H1 (cell line): ENCODE results near the gene VAV2. TPM values are rescaled to one million over a fixed set of nuclear protein-coding genes. Genes with fewer than 3 reads are reported as not detected.
A peak's percentile ranks its signal among the peaks of the same experiment; 100 is the strongest.

Experiments
- CTCF ChIA-PET: fragments of 300-600 bp; sonication (Branson Sonifier 250); formaldehyde crosslinking; loops from one replicate; lab custom pipeline; 2021; ENCODE audit not compliant: partially characterized antibody; lab: Charles Lee
- POLR2A ChIA-PET: fragments of 300-600 bp; sonication (Branson Sonifier 250); formaldehyde crosslinking; loops from one replicate; lab custom pipeline; 2021; ENCODE audit warnings: inconsistent platforms; ENCODE audit not compliant: partially characterized antibody; lab: Charles Lee
- DNase-seq, 2 experiments: peaks; one replicate each; pipeline versions ENCODE4 v3.0.0 to v3.0.0-alpha.2; 2010 to 2022; ENCODE audit warnings: low spot score in 2 of 2, low read depth in 1 of 2, mixed read lengths in 1 of 2
- FAIRE-seq: peaks from 2 replicates; lab custom pipeline; 2011; peaks lifted over from hg19 to GRCh38; lab: Jason Lieb, UNC
- H2AFZ ChIP-seq: 2 replicates; pipeline ENCODE4 v1.8.1; 2012; ENCODE audit warnings: low read length, inconsistent platforms
- H2AK5ac ChIP-seq: 2 replicates; pipeline ENCODE4 v1.6.1; 2013; ENCODE audit warnings: low read depth, low read length
- H2BK120ac ChIP-seq: replicated peaks from 2 replicates; pipeline ENCODE3; 2013; ENCODE audit warnings: low read depth, low read length, inconsistent platforms
- H2BK12ac ChIP-seq: 2 replicates; pipeline ENCODE4 v1.6.1; 2013; ENCODE audit warnings: low read depth, low read length
- H2BK15ac ChIP-seq: 2 replicates; pipeline ENCODE4 v1.6.1; 2013; ENCODE audit warnings: low read length
- H2BK20ac ChIP-seq: 2 replicates; pipeline ENCODE4 v1.6.1; 2013; ENCODE audit warnings: low read length
- H2BK5ac ChIP-seq: 2 replicates; pipeline ENCODE4 v1.6.1; 2013; ENCODE audit warnings: low read depth, low read length
- H3K14ac ChIP-seq: 2 replicates; pipeline ENCODE4 v1.6.1; 2013; ENCODE audit warnings: inconsistent platforms; ENCODE audit not compliant: insufficient read length
- H3K18ac ChIP-seq: 2 replicates; pipeline ENCODE4 v1.6.1; 2013; ENCODE audit warnings: low read length; ENCODE audit errors: extremely low read depth
- H3K23ac ChIP-seq: 2 replicates; pipeline ENCODE4 v1.6.1; 2013; ENCODE audit warnings: inconsistent platforms; ENCODE audit not compliant: insufficient read length
- H3K23me2 ChIP-seq: 2 replicates; pipeline ENCODE4 v1.6.1; 2013; ENCODE audit warnings: low read depth, low read length
- H3K27ac ChIP-seq: 2 replicates; pipeline ENCODE4 v1.6.1; 2011; ENCODE audit warnings: low read depth, low read length, inconsistent platforms
- H3K27me3 ChIP-seq, 4 experiments: replicated peaks in 1 of 4; 1 replicate in 1 of 4; 2 replicates in 3 of 4; pipeline versions ENCODE4 v1.6.1 to v1.8.1; 2011 to 2013; ENCODE audit warnings: low read length in 3 of 4, mild to moderate bottlenecking in 3 of 4, inconsistent platforms in 2 of 4, mixed read lengths in 2 of 4, moderate library complexity in 1 of 4; ENCODE audit not compliant: control insufficient read depth in 3 of 4, insufficient read depth in 3 of 4; ENCODE audit errors: extremely low read depth in 1 of 4
- H3K36me3 ChIP-seq, 4 experiments: 2 replicates each; pipeline versions ENCODE4 v1.6.1 to v1.8.1; 2011 to 2013; ENCODE audit warnings: mild to moderate bottlenecking in 4 of 4, low read length in 3 of 4, moderate library complexity in 2 of 4, control low read depth in 1 of 4, inconsistent platforms in 1 of 4; ENCODE audit not compliant: insufficient read depth in 4 of 4, control insufficient read depth in 2 of 4
- H3K4ac ChIP-seq: replicated peaks from 2 replicates; pipeline ENCODE3; 2013; ENCODE audit warnings: low read length, low read depth, mixed read lengths, inconsistent platforms; ENCODE audit not compliant: insufficient read length
- H3K4me1 ChIP-seq, 4 experiments: replicated peaks in 1 of 4; 1 replicate in 1 of 4; 2 replicates in 3 of 4; pipeline versions ENCODE4 v1.6.1 to v1.8.1; 2011 to 2013; ENCODE audit warnings: low read length in 3 of 4, inconsistent platforms in 2 of 4, mixed read lengths in 1 of 4; ENCODE audit not compliant: insufficient read depth in 4 of 4, control insufficient read depth in 3 of 4
- H3K4me2 ChIP-seq, 2 experiments: 2 replicates each; pipeline versions ENCODE4 v1.6.1 to v1.8.1; 2011 to 2013; ENCODE audit warnings: low read depth in 2 of 2, low read length in 2 of 2, control low read depth in 1 of 2, inconsistent platforms in 1 of 2, mild to moderate bottlenecking in 1 of 2; ENCODE audit not compliant: insufficient read depth in 1 of 2
- H3K4me3 ChIP-seq, 4 experiments: fragments of 200-600, 300-600 bp in 1 of 4; sonication (generic), shearing (Covaris generic), sonication (Bioruptor Twin) in 1 of 4; 2 replicates each; pipeline versions ENCODE4 v1.5.1 to v1.8.1; 2011 to 2016; ENCODE audit warnings: low read length in 4 of 4, low read depth in 3 of 4, control low read depth in 2 of 4, inconsistent platforms in 2 of 4, mild to moderate bottlenecking in 2 of 4, mixed read lengths in 1 of 4, moderate library complexity in 1 of 4; ENCODE audit not compliant: insufficient read depth in 2 of 4; ENCODE audit errors: extremely low read depth in 1 of 4
- H3K56ac ChIP-seq: replicated peaks from 2 replicates; pipeline ENCODE3; 2013; ENCODE audit warnings: low read depth, mild to moderate bottlenecking, mixed read lengths, low read length, inconsistent platforms; ENCODE audit not compliant: insufficient read length
- H3K79me1 ChIP-seq: 2 replicates; pipeline ENCODE4 v1.6.1; 2013; ENCODE audit warnings: low read depth, low read length, control low read depth
- H3K79me2 ChIP-seq, 2 experiments: 2 replicates each; pipeline versions ENCODE4 v1.6.1 to v1.8.1; 2012 to 2013; ENCODE audit warnings: low read length in 2 of 2, mild to moderate bottlenecking in 2 of 2, inconsistent platforms in 1 of 2; ENCODE audit not compliant: insufficient read depth in 2 of 2, control insufficient read depth in 1 of 2
- H3K9ac ChIP-seq, 4 experiments: replicated peaks in 1 of 4; 1 replicate in 1 of 4; 2 replicates in 3 of 4; pipeline versions ENCODE4 v1.6.1 to v1.8.1; 2011 to 2013; ENCODE audit warnings: low read depth in 3 of 4, low read length in 3 of 4, control low read depth in 2 of 4, mild to moderate bottlenecking in 2 of 4, moderate library complexity in 2 of 4, inconsistent platforms in 1 of 4; ENCODE audit errors: extremely low read depth in 1 of 4
- H3K9me3 ChIP-seq, 2 experiments: 2 replicates each; pipeline versions ENCODE4 v1.6.1 to v1.8.1; 2012 to 2013; ENCODE audit warnings: mild to moderate bottlenecking in 2 of 2, moderate library complexity in 2 of 2, control low read depth in 1 of 2, inconsistent platforms in 1 of 2, low read depth in 1 of 2, low read length in 1 of 2, mixed read lengths in 1 of 2; ENCODE audit not compliant: insufficient read depth in 2 of 2
- H4K20me1 ChIP-seq, 2 experiments: replicated peaks in 1 of 2; 2 replicates each; pipeline versions ENCODE3 to v1.8.1; 2011 to 2013; ENCODE audit warnings: inconsistent platforms in 2 of 2, low read length in 2 of 2, mild to moderate bottlenecking in 1 of 2; ENCODE audit not compliant: insufficient read depth in 2 of 2, control insufficient read depth in 1 of 2
- H4K5ac ChIP-seq: 2 replicates; pipeline ENCODE4 v1.6.1; 2013; ENCODE audit warnings: low read length, low read depth, mixed read lengths, inconsistent platforms; ENCODE audit not compliant: insufficient read length
- H4K8ac ChIP-seq: 2 replicates; pipeline ENCODE4 v1.8.0; 2013; ENCODE audit warnings: mild to moderate bottlenecking, moderate library complexity, low read length, inconsistent platforms; ENCODE audit not compliant: insufficient read depth; ENCODE audit errors: extremely low read depth
- H4K91ac ChIP-seq: replicated peaks from 2 replicates; pipeline ENCODE3; 2013; ENCODE audit warnings: low read length, mixed read lengths, inconsistent platforms; ENCODE audit not compliant: insufficient read length
- EZH2 ChIP-seq: fragments of 200-600 bp; sonication (generic); IDR thresholded peaks from 2 replicates; pipeline ENCODE4 v1.7.1; 2012; ENCODE audit warnings: low read depth, mild to moderate bottlenecking, moderate library complexity, low read length, inconsistent platforms; ENCODE audit not compliant: severe bottlenecking
- FOSL1 ChIP-seq: IDR thresholded peaks from 2 replicates; pipeline ENCODE4 v1.6.1; 2011; ENCODE audit warnings: mild to moderate bottlenecking, low read depth, low read length, moderate library complexity; ENCODE audit not compliant: insufficient read depth
- HDAC2 ChIP-seq, 2 experiments: fragments of 300-600 bp in 1 of 2; sonication (generic) in 1 of 2; IDR thresholded peaks; 2 replicates each; pipeline ENCODE4 v1.6.1; 2011 to 2012; ENCODE audit warnings: low read depth in 2 of 2, low read length in 2 of 2, mild to moderate bottlenecking in 2 of 2, moderate library complexity in 2 of 2, borderline replicate concordance in 1 of 2, inconsistent platforms in 1 of 2
- RBBP5 ChIP-seq: IDR thresholded peaks from 2 replicates; pipeline ENCODE4 v1.7.1; 2012; ENCODE audit warnings: low read depth, mild to moderate bottlenecking, inconsistent platforms, low read length, moderate library complexity, borderline replicate concordance
- RNF2 ChIP-seq: fragments of 200-900, 300-1000 bp; sonication (generic); IDR thresholded peaks from 2 replicates; pipeline ENCODE4 v1.7.1; 2016; ENCODE audit warnings: borderline replicate concordance, low read depth, mild to moderate bottlenecking, antibody characterized with exemption, low read length; ENCODE audit not compliant: poor library complexity, severe bottlenecking; ENCODE audit errors: missing control alignments
- SP4 ChIP-seq: IDR thresholded peaks from 2 replicates; pipeline ENCODE4 v1.6.1; 2012; ENCODE audit warnings: low read length, inconsistent platforms
- SUZ12 ChIP-seq: fragments of 200-600 bp; sonication (generic); IDR thresholded peaks from 2 replicates; pipeline ENCODE4 v1.6.1; 2012; ENCODE audit warnings: mild to moderate bottlenecking, inconsistent platforms, low read length, moderate library complexity, mixed read lengths
- WGBS, 2 experiments: shearing (Covaris generic) in 1 of 2; methylation state at CpG; one replicate each; pipeline versions ENCODE4 v1.1.6 to v1.1.7; 2013 to 2015; ENCODE audit warnings: low lambda C conversion rate in 2 of 2, mixed read lengths in 2 of 2, inconsistent platforms in 1 of 2, low coverage in 1 of 2, missing lambda C conversion rate in 1 of 2; ENCODE audit not compliant: insufficient replicate concordance in 2 of 2, insufficient coverage in 1 of 2, insufficient read length in 1 of 2; ENCODE audit errors: extremely low coverage in 1 of 2, missing lambda C conversion rate in 1 of 2; 5-methylcytosine and 5-hydroxymethylcytosine counted together
- polyA plus RNA-seq, 7 experiments: library from polyadenylated mRNA; depleted of rRNA in 3 of 7; stranded (reverse) in 5 of 7; unstranded in 2 of 7; fragments of >200 nt in 5 of 7; fragments of 200-250 nt in 2 of 7; gene quantifications; 1 replicate in 5 of 7; 2 replicates in 1 of 7; 4 replicates in 1 of 7; pipeline versions ENCODE4 v1.2.1 to v1.2.3, GENCODE V29; 2011 to 2013; ENCODE audit warnings: missing spikeins in 2 of 7, mixed read lengths in 2 of 7
- total RNA-seq: library from RNA; stranded (reverse); fragmentation: NEBNext Ultra II Directional; extraction: Animal tissue kit (Norgen Biotek cat#: 25700); gene quantifications from 2 replicates; pipeline ENCODE4 v1.2.1, GENCODE V29; 2021
- TF ChIP-seq, protein P1 (sequence below): IDR thresholded peaks from 2 replicates; pipeline ENCODE4 v1.6.1; 2012; ENCODE audit warnings: inconsistent platforms
- TF ChIP-seq, protein P2 (sequence below): IDR thresholded peaks from 2 replicates; pipeline ENCODE4 v1.6.1; 2011; ENCODE audit warnings: low read depth, mild to moderate bottlenecking, low read length; ENCODE audit not compliant: insufficient read depth

The VAV2 gene
- total and polyA plus RNA-seq, 2 of the 8 experiments (the other 6 are each of a cell fraction or from before 2014, with no cell fraction given), result 13.6 to 37.6 TPM

DNA sequence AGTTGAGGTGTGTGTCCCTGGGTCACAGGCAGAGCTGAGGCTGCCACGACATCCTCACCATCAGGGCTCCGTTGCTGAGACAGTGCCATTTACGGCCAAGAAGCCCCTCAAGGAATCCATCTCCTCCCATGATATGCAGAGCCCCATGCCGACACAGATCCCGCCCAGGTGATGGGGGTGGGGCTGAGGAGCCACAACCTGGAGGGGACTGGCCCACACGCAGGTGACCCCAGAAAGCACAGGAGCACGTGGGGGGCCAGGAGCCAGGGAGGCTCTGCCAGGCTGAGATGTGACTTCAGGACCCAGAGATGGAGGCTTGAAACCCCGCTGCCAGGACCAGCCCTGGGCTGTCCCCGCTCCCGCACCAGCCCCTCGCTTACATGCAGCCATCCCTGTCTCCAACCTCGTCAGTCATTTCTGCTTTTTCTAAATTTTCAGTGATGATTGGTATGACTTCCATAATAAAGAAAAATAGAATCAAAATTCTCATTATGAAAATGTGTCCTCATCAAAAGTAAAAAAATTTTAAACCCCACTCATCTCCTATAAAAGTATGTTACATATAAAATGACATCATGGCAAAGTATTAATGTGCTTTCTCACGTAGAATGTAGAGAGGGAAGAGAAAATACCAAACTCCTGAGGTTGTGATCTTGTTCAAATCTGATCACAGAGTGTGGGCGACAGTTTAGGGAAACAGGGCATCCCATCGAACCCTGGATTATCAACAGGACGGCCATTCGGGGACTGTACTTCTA is 155.9 kb downstream of the VAV2 start:
- Histone ChIP-seq H3K56ac (no peak overlapping the region), H3K18ac (no peak overlapping the region), H3K23ac (no peak overlapping the region), H3K23me2 (peaks cover 8% of the 10 kb centered on the region; the same call in 1 of the 2 replicates), H3K4ac (no peak overlapping the region), H4K5ac (no peak overlapping the region), H2BK15ac (no peak overlapping the region), H3K9ac (peak overlapping the region in 1 of 4 experiments; percentile 6; a peak in 1 of 7 replicates), H4K91ac (no peak overlapping the region), H3K4me3 (no peak overlapping the region), H2BK120ac (no peak overlapping the region), H2BK20ac (no peak overlapping the region; the same call in 1 of the 2 replicates), H3K36me3 (no peaks in the 10 kb centered on the region; a peak in 1 of 8 replicates), H3K4me1 (peaks cover 0 to 29% (median 14%) of the 10 kb centered on the region in 4 experiments; a peak in 6 of 7 replicates), H2AK5ac (no peak overlapping the region), H3K9me3 (no peaks in the 10 kb centered on the region), H4K20me1 (peaks cover 2 to 8% of the 10 kb centered on the region in 2 experiments), H3K14ac (no peak overlapping the region), H2BK5ac (peak overlapping the region; percentile 2; the same call in 1 of the 2 replicates), H3K79me1 (peaks cover 9% of the 10 kb centered on the region), H2BK12ac (no peak overlapping the region), H3K79me2 (peaks cover 0 to 6% of the 10 kb centered on the region in 2 experiments; a peak in 1 of 4 replicates), H3K4me2 (no peak overlapping the region), H2AFZ (no peak overlapping the region), H3K27me3 (no peaks in the 10 kb centered on the region), H4K8ac (0 out of 2 replicates have a peak overlapping the region, but pooled peaks have one; percentile 1), H3K27ac (no peak overlapping the region)
- POLR2A ChIA-PET, result interaction anchor here (1.4 kb wide), 1 partner anchor 10 kb away, joined by 6 read pairs; no protein-coding TSS in a partner anchor
- CTCF ChIA-PET, result interaction anchor here (0.9 to 3.4 kb wide), 6 partner anchors 11 to 157 kb away, joined by 3 to 12 read pairs (median 4); no protein-coding TSS in a partner anchor
- FAIRE-seq (no peak), DNase-seq (no peak)
- WGBS, 2 experiments, result 87% methylated on average over 17 of the region's 17 CpGs; no CpG with 5 or more reads in 1 of the 2 experiments
- no peak for TF ChIP-seq HDAC2 (IDR thresholded peaks at IDR 0.05; ENCODE audit: borderline replicate concordance in 1 of 2, low read depth in 2 of 2, low read length in 2 of 2)
- TF ChIP-seq, protein P1, sequence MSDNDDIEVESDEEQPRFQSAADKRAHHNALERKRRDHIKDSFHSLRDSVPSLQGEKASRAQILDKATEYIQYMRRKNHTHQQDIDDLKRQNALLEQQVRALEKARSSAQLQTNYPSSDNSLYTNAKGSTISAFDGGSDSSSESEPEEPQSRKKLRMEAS, result no peak
- TF ChIP-seq SUZ12, result no peak
- TF ChIP-seq SP4, result no peak
- no peak for TF ChIP-seq FOSL1
- TF ChIP-seq RNF2, result no peak
- TF ChIP-seq RBBP5, result no peak
- TF ChIP-seq, protein P2, sequence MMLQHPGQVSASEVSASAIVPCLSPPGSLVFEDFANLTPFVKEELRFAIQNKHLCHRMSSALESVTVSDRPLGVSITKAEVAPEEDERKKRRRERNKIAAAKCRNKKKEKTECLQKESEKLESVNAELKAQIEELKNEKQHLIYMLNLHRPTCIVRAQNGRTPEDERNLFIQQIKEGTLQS, result no peak
- no peak for TF ChIP-seq EZH2
